ENCODE measurements around the gene SNX27.
"Not testable (repeated sequence)": the region's sequence is repeated elsewhere in the genome, so short reads cannot be mapped to it uniquely, and the experiment has no call there.

SNX27 gene

DNA sequence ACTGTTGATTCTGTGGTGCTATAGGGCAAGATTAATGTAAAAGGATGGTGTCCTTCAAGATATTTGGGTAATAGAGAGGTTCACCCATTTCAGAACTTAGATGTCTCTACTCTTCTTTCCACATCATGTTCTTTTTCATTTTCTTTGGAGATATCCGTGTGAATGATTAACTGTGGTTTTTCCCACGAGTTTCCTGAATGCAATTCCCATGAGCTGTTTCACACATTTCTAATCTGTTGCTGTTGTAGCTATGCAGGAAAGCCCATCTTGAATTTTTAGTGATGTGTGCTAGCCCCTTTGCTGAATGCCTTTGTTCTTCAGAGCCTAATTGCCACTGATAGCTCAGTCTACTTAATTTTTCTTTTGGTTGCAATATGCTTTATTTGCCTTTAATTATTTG, 27.6 kb downstream of the SNX27 start:
- DNase-seq (ENCODE audit: low read depth): no peak

DNA sequence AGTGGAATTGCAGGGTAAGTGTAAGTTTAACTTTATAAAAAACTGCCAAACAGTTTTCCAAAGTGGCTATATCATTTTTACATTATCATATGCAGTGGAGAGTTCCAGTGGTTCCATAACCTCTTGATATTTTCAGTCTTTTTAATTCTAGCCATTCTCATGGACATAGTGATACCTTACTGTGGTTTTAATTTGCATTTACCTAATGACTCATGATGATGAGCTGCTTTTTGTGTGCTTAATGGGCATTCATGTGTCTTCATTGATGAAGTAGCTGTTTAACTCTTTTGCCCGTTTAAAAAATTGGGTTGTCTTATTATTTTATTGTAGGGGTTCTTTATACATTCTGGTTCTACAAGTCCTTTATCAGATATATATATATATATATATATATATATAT, 29.4 kb downstream of the SNX27 start:
- DNase-seq (ENCODE audit: low read depth): no peak

DNA sequence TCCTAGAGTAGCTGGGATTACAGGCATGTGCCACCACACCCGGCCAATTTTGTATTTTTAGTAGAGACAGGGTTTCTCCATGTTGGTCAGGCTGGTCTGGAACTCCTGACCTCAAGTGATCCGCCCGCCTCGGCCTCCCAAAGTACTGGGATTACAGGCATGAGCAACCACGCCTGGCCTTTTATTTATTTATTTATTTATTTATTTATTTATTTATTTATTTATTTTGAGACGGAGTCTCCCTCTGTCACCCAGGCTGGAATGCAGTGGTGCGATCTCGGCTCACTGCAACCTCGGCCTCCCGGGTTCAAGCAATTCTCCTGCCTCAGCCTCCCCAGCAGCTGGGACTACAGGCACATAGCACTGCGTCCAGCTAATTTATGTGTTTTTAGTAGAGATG, 31.2 kb downstream of the SNX27 start:
- not testable (repeated sequence) for DNase-seq (ENCODE audit: low read depth)

DNA sequence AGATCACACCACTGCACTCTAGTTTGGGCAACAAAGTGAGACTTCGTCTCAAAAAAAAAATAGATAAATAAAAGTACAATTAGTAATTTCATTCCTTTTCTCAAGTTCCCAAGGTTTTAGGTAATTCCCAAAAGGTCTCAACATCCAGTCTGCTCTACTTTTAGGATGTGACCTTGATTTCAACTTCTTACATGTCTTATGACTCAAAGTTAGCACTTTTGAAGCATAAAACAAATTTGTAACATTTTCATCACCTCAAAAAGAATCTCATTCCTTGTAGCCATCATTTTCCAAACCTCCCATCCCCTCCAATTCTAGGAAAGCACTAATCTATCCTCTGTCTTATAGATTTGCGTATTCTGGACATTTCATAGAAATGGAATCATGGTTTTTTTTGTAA, 32.2 kb downstream of the SNX27 start:
- no peak for DNase-seq (ENCODE audit: low read depth)

DNA sequence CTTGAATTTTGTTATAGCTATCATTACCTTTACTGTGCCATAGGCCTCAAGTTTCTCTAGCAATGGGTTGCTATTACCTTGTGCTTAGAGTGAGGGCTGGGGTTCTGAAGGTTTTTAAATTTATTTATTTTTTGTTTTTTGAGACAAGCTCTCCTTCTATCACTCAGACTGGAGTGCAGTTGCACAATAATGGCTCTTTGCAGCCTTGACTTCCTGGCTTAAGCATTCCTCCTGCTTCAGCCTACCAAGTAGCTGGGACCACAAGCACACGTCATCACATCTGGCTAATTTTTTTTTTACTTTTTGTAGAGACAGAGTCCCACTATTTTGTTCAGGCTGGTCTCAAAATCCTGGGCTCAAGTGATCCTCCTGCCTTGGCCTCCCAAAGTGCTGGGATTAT, 41.5 kb downstream of the SNX27 start:
- DNase-seq (ENCODE audit: low read depth): peak; percentile 5

DNA sequence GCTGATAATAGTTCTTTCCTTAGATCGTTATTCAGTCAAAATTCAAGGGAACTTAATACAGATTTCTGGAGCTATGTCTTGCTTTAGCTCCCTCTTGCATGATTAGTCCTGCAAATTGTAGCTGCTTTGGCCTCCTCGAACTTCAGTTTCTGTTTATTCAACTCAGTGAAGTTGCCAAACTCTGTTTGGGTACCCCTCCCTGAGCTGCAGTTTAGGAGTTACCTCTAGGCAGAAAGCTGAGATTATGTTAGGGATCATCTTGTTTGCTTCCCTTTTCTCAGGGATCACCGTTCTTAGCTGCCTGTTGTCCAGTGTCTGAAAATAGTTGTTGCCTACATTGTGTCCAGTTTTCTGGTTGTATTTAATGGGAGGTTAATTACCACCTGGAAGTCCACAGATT, 43.5 kb downstream of the SNX27 start:
- DNase-seq (ENCODE audit: low read depth): no peak

DNA sequence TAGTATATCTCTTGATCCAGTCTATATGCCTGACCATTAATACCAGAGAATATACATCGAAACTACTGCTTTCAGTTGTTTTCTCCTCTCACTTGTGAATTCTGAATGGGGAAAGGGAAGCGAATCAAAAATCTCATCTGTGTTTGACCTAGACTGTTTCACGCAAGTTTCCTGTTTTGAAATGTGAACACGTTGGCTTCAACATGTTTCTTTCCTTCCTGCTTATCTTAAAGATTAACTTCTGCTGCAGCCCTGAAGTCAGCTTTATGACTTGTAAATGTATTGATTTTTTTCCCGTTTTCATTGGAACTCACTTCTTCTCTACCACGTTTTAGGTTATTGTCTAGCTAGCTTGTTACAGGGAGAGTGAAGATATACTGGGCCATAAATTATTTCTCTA, 49.9 kb downstream of the SNX27 start:
- no peak for DNase-seq (ENCODE audit: low read depth)

DNA sequence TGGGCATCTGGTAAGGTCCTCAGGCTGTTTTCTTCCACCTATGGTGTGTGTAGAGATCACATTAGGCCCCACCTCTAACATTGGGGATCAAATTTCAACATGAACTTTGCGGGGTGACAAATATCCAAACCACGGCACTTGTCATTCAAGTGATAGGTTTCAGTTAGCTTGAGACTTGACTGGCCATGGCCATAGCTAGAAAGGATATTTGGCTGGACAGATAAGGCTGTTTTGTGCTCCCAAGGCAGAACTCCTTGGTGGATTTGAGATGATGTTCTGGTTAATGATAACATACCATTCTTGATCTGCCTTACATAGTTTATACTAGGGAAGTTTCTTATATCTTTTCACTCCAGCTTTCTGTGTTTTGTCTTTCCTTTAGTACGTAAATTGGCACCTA, 56.2 kb downstream of the SNX27 start:
- DNase-seq (ENCODE audit: low read depth): no peak

DNA sequence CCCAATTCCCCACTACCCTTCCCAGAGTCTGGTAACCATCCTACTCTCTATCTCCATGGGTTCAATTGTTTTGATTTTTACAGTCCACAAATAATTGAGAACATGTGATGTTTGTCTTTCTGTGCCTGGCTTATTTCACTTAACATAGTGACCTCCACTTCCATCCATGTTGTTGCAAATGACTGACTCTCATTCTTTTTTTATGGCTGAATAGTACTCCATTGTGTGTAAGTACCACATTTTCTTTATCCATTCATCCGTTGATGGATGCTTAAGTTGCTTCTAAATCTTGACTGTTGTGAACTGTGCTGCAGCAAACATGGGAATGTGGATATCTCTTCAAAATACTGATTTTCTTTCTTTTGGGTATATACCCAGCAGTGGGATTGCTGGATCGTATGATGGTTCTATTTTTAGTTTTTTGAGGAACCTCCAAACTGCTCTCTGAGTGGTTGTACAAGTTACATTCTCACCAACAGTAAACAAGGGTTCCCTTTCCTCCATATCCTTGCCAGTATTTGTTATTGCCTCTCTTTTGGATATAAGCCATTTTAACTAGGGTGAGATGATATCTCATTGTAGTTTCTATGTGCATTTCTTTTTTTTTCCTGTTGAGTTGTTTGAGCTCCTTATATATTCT, 58.3 kb downstream of the SNX27 start:
- DNase-seq (ENCODE audit: low read depth): not testable (repeated sequence)

DNA sequence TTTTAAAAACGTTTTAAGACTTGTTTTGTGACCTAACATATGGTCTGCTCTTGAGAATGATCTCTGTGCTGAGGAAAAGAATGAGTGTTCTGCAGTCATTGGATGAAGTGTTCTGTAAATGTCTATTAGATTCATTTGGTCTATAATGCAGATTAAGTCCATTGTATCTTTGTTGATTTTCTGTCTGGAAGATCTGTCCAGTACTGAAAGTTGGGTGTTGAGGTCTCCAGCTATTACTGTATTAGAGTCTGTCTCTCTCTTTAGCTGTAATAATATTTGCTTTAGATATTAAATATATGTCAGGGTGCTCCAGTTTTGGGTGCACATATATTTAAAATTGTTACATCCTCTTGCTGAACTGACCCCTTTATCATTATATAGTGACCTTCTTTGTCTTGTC, 61.6 kb downstream of the SNX27 start:
- DNase-seq (ENCODE audit: low read depth): no peak

DNA sequence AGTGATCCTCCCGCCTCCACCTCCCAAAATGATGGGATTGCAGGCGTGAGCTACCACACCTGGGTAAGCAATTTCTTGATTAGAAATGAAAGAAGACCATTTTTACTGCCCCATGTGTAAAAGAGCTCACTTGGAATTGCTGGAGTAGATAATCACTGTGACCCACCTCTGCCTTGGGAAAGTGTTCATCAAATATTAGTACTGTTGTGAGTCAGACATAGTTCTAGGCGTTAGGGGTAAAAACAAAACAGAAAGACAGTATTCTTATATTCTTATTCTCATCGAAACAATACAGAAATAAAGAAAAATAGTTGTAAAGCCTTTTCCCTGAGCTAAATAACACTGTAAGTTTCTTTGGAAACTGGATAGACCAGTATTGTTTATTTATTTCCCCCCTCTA, 68.5 kb downstream of the SNX27 start:
- no peak for DNase-seq (ENCODE audit: low read depth)

DNA sequence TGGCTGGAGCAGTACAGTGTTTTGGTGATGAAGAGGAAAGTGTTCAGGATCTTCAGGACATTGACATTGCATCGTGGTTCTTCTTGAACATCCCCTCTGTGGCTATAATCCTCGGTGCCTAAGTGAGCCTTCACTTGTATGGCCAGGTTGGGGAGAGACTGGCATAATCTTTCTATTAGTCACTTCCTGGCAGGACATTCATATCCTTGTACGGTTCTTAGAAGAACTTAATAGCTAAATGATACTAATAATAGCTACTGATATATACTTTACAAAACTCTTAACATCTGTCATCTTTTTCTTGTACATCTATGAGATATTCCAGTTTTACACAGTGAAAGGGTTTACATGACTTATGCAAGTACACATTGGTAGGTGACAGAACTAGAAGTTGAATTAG, 69.0 kb downstream of the SNX27 start:
- peak; percentile 61 for DNase-seq (ENCODE audit: low read depth)

DNA sequence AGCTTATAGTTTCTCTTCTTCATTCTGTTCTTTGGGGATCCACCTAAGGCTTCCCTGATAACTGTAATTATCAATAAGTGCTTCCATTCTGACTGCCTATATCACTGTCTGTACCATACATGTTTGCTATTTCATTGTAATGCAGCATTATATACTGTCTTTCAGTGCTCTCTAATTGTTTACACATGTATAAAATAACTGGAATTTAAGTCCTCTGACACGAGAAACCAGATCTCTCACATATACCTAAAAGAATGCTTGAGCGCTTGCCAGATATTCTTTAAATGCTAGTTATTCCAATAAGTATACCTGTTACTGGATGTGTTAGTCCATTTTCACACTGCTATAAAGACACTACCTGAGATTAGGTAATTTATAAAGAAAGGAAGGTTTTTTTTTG, 70.1 kb downstream of the SNX27 start:
- no peak for DNase-seq (ENCODE audit: low read depth)

DNA sequence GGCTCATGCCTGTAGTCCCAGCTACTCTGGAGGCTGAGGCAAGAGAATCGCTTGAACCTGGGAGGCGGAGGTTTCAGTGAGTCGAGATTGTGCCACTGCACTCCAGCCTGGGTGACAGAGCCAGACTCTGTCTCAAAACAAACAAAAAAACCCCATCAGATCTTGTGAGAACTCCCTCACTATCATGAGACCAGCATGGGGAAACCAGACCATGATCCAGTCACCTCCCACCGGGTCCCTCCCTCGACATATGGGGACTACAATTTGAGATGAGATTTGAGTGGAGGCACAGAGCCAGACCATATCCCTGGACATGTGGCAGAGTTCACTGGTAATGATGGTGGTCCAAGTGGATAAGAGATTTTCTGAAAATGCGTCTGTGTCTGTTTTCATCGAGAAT, 71.1 kb downstream of the SNX27 start:
- not testable (repeated sequence) for DNase-seq (ENCODE audit: low read depth)

DNA sequence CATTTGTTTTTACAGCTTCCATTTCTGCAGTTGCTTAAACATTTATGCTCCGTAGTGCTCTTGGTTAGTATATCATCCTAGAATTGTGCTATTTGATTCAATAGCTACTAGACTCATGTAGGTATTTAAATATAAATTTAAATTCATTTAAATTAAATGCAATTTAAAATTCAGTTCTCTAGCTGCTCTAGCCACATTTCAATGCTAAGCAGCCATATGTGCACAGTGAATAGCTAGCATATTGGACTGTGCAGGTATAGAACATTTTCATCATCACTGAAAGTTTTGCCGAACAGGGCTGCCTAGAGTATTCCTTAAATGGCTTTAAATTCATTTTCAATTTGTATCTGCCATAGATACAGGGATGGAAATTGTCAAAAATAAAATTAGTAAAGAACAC, 72.3 kb downstream of the SNX27 start:
- DNase-seq (ENCODE audit: low read depth): no peak

DNA sequence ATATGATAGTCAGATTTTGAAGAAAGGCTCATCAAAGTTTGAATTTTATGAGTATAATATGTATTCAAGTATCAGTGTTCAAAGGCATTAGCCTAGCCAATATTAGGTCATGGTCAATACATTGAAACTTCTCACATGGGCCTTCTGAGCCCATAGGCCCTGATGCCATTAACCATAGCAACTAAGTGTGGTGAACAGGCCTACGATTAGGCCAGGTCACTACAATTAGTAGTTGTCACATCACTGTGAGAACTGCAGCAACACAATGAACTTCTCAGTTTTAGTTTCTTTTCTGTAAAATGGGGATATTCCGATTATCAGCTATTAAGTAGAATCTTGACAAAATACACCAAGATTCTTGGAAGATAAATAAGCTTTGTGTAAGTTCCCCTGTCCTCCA, 74.7 kb downstream of the SNX27 start:
- no peak for DNase-seq (ENCODE audit: low read depth)

DNA sequence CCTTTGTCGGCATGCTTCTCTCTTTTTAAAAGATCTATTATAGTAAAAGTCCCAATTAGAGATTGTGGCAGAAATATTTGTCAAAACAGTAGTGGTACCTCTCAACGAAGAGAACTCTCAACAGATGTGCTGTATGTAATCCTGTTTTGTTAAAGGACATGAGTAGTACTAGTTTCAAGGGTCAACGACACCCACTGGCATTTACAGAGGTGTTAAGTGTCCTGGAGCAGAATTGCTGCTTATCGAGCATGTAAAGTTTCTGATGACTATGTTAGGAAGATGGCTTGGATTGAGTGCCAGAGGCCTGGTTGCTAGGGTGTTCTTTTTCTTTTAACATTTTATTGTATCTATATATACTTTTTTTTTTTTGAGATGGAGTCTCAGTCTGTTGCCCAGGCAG, 77.6 kb downstream of the SNX27 start:
- DNase-seq (ENCODE audit: low read depth): no peak

DNA sequence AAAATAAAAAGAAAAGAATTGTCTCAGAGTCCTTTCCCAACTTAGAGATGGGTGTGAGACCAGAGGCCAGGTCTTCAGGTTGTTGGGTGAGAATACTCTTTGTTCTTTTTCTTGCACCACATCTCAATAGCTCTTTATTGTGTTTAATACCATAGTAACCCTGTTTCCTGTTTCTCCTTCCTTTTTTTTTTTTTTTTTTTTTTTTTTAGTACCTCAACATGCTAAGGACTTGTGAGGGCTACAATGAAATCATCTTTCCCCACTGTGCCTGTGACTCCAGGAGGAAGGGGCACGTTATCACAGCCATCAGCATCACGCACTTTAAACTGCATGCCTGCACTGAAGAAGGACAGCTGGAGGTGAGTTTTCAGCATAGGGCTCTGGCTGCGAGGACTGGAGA, 80.4 kb downstream of the SNX27 start:
- no peak for DNase-seq (ENCODE audit: low read depth)

DNA sequence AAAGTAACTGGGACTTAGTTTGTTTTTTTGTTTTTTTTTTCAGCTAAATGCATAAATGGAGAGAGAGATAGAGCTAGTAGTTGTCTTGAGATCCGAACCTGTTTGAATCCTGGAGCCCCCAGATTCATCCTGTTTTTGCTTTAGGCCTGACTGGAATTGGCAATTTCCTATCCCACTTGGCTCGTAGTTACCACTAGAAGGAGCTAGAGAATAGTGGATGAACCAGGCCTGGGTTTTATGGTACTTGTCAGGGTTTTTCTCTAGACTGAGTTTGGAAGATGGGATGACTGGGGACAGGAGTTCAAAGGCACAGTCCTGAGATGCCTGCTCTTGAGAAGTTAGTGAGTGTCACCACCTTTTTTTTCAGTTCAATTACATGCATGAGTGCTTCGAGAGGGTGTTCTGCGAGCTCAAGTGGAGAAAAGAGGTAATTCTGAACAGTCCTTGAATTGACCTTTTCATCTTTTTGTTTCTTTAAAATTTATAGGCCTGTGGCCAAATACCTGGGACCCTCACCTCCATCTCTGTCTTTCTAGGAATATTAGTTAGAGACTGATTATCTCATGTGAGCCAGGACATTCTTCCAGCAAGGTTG, 81.3 kb downstream of the SNX27 start:
- peak; percentile 20 for DNase-seq (ENCODE audit: low read depth)

DNA sequence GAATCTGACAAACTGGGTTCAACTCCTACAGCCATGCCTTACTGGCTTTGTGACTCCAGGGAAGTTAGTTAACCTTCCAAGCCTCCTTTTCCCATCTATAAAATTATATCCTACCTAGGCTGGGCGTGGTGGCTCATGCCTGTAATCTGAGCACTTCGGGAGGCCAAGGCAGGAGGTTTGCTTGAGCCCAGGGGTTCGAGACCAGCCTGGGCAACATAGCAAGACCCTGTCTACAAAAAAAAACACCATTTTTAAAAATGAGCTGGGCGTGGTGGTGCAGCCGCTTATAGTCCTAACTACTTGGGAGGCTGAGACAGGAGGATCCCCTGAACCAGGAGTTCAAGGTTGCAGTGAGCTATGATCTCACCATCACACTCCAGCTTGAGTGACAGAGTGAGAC, 89.7 kb downstream of the SNX27 start:
- no peak for DNase-seq (ENCODE audit: low read depth)

DNA sequence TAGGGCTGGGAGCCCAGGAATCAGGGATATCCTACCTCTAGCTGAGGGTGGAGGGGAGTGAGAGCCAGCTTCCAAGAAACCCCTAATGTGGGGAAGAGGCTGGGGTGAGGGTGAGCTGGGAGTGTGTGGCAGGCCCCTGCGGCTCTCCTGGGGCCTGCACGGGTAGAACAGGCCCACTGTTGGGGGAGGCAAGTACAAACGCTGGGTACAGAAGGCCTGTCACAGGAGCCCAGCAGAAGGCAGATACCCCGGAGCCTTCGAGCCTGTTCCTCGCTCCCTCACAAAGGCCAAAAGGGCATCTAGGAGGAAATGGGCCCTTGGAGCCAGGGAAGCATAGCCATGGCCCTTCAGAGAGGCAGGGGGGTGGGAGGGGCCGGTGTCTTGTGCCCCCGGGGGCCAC, 91.1 kb downstream of the SNX27 start:
- no peak for DNase-seq (ENCODE audit: low read depth)

DNA sequence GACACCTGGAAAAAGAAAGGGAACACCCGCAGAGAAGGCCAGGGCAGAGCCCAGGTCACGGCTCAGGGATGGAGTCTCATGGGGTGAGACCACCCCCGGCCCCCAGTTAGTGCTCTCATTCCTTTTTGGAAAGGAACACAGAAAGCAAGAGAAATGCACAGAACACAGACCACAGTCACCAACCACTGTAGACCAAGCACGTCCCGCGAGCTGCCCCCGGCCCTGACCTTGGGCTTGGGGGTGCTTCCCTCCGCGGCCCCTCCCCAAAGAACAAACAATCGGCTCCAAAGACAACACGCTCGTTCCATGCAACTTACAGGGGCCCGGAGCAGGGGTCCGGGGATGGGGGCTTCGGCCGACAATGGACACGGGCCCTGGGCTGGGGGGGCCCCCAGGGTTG, 92.0 kb downstream of the SNX27 start:
- no peak for DNase-seq (ENCODE audit: low read depth)

DNA sequence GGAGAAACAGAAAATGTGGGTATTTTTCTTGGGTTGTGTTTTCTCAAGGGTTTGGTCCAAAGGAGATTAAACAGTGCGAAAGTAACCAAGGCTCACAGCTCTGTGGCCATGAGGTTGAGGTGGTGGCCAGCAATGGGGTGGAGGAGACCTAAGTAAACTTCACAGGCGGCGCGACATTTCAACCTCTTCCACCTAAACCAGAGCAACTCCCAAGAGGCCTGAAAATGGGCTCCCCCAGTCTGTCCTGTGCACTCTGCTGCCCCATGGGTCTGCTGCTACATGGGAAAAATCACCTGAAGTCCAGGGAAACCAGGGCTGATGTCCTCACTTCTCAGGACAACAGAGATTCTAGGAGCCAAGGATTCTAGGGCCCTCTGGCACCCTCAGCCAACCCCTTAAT, 92.4 kb downstream of the SNX27 start:
- no peak for DNase-seq (ENCODE audit: low read depth)

DNA sequence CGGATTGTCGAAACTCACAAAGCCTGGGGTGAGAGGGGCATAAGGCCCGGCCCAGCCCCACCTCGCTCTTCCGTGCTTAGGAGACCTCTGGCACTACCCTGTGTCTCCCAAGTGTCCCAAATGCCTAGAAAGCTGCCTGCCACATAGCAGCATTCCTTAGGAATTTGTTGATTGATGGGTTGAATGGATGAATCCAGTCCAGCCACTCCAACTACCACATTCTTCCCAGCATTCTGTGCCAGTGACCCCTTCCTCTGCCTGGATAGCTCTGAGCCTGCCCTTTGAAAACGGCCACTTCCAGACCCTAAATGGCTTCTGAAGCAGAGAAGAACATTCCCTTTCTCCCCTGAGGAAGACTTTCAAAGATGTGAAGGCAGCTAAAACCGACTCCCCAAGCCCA, 93.3 kb downstream of the SNX27 start:
- no peak for DNase-seq (ENCODE audit: low read depth)

Measured in fibroblast of the conjunctiva (primary cell).